MM.1S (cell line): ENCODE results near the gene SLC24A4.

Source experiments
- EZH2 ChIP-seq: fragments of 300-600 bp; sonication (generic); optimal IDR thresholded peaks from 2 replicates; pipeline ENCODE3; 2017; ENCODE audit warnings: low read depth, mild to moderate bottlenecking, antibody characterized with exemption, low read length, mixed read lengths
- EZH2phosphoT487 ChIP-seq: fragments of 300-600 bp; sonication (generic); IDR thresholded peaks from 2 replicates; pipeline ENCODE4 v1.6.1; 2018; ENCODE audit warnings: antibody characterized with exemption, low read length
- TF ChIP-seq, protein P1 (sequence below): fragments of 300-600 bp; sonication (generic); IDR thresholded peaks from 2 replicates; pipeline ENCODE4 v1.5.1; 2016; ENCODE audit warnings: antibody characterized with exemption, low read length, mixed read lengths

DNA sequence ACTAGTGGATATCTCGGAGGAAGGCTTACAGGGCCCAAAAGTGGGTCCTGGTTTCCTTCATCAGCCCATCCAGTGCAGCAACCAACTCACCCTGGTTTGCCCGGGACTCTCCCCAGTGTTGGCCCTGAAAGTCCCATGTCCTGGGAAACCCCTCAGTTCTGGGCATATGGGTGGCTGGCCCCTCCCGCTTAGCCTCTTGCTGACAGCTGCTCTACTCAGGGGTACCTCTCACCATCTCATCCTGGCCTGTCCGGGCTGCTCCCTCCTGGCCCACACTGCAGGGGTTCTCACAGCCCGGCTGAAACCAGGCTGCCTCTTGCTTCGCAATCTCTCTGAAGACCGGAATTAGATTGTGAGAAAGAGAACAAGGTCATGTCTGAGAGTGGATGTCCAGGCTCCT lies 48.9 kb upstream of the SLC24A4 start:
- TF ChIP-seq, protein P1, sequence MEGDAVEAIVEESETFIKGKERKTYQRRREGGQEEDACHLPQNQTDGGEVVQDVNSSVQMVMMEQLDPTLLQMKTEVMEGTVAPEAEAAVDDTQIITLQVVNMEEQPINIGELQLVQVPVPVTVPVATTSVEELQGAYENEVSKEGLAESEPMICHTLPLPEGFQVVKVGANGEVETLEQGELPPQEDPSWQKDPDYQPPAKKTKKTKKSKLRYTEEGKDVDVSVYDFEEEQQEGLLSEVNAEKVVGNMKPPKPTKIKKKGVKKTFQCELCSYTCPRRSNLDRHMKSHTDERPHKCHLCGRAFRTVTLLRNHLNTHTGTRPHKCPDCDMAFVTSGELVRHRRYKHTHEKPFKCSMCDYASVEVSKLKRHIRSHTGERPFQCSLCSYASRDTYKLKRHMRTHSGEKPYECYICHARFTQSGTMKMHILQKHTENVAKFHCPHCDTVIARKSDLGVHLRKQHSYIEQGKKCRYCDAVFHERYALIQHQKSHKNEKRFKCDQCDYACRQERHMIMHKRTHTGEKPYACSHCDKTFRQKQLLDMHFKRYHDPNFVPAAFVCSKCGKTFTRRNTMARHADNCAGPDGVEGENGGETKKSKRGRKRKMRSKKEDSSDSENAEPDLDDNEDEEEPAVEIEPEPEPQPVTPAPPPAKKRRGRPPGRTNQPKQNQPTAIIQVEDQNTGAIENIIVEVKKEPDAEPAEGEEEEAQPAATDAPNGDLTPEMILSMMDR, result no peak
- TF ChIP-seq EZH2phosphoT487, result no peak
- no peak for TF ChIP-seq EZH2
